H1 (cell line): ENCODE measurements around the gene VAV2. TPM values are rescaled to one million over a fixed set of nuclear protein-coding genes. Genes with fewer than 3 reads are reported as not detected.

Source experiments
- CTCF ChIA-PET: fragments of 300-600 bp; sonication (Branson Sonifier 250); formaldehyde crosslinking; loops from one replicate; lab custom pipeline; 2021; ENCODE audit not compliant: partially characterized antibody; lab: Charles Lee
- POLR2A ChIA-PET: fragments of 300-600 bp; sonication (Branson Sonifier 250); formaldehyde crosslinking; loops from one replicate; lab custom pipeline; 2021; ENCODE audit warnings: inconsistent platforms; ENCODE audit not compliant: partially characterized antibody; lab: Charles Lee
- DNase-seq, 2 experiments: peaks; one replicate each; pipeline versions ENCODE4 v3.0.0 to v3.0.0-alpha.2; 2010 to 2022; ENCODE audit warnings: low spot score in 2 of 2, low read depth in 1 of 2, mixed read lengths in 1 of 2
- FAIRE-seq: peaks from 2 replicates; lab custom pipeline; 2011; peaks lifted over from hg19 to GRCh38; lab: Jason Lieb, UNC
- H2AFZ ChIP-seq: 2 replicates; pipeline ENCODE4 v1.8.1; 2012; ENCODE audit warnings: low read length, inconsistent platforms
- H2AK5ac ChIP-seq: 2 replicates; pipeline ENCODE4 v1.6.1; 2013; ENCODE audit warnings: low read depth, low read length
- H2BK120ac ChIP-seq: replicated peaks from 2 replicates; pipeline ENCODE3; 2013; ENCODE audit warnings: low read depth, low read length, inconsistent platforms
- H2BK12ac ChIP-seq: 2 replicates; pipeline ENCODE4 v1.6.1; 2013; ENCODE audit warnings: low read depth, low read length
- H2BK15ac ChIP-seq: 2 replicates; pipeline ENCODE4 v1.6.1; 2013; ENCODE audit warnings: low read length
- H2BK20ac ChIP-seq: 2 replicates; pipeline ENCODE4 v1.6.1; 2013; ENCODE audit warnings: low read length
- H2BK5ac ChIP-seq: 2 replicates; pipeline ENCODE4 v1.6.1; 2013; ENCODE audit warnings: low read depth, low read length
- H3K14ac ChIP-seq: 2 replicates; pipeline ENCODE4 v1.6.1; 2013; ENCODE audit warnings: inconsistent platforms; ENCODE audit not compliant: insufficient read length
- H3K18ac ChIP-seq: 2 replicates; pipeline ENCODE4 v1.6.1; 2013; ENCODE audit warnings: low read length; ENCODE audit errors: extremely low read depth
- H3K23ac ChIP-seq: 2 replicates; pipeline ENCODE4 v1.6.1; 2013; ENCODE audit warnings: inconsistent platforms; ENCODE audit not compliant: insufficient read length
- H3K23me2 ChIP-seq: 2 replicates; pipeline ENCODE4 v1.6.1; 2013; ENCODE audit warnings: low read depth, low read length
- H3K27ac ChIP-seq: 2 replicates; pipeline ENCODE4 v1.6.1; 2011; ENCODE audit warnings: low read depth, low read length, inconsistent platforms
- H3K27me3 ChIP-seq, 4 experiments: replicated peaks in 1 of 4; 1 replicate in 1 of 4; 2 replicates in 3 of 4; pipeline versions ENCODE4 v1.6.1 to v1.8.1; 2011 to 2013; ENCODE audit warnings: low read length in 3 of 4, mild to moderate bottlenecking in 3 of 4, inconsistent platforms in 2 of 4, mixed read lengths in 2 of 4, moderate library complexity in 1 of 4; ENCODE audit not compliant: control insufficient read depth in 3 of 4, insufficient read depth in 3 of 4; ENCODE audit errors: extremely low read depth in 1 of 4
- H3K36me3 ChIP-seq, 4 experiments: 2 replicates each; pipeline versions ENCODE4 v1.6.1 to v1.8.1; 2011 to 2013; ENCODE audit warnings: mild to moderate bottlenecking in 4 of 4, low read length in 3 of 4, moderate library complexity in 2 of 4, control low read depth in 1 of 4, inconsistent platforms in 1 of 4; ENCODE audit not compliant: insufficient read depth in 4 of 4, control insufficient read depth in 2 of 4
- H3K4ac ChIP-seq: replicated peaks from 2 replicates; pipeline ENCODE3; 2013; ENCODE audit warnings: low read length, low read depth, mixed read lengths, inconsistent platforms; ENCODE audit not compliant: insufficient read length
- H3K4me1 ChIP-seq, 4 experiments: replicated peaks in 1 of 4; 1 replicate in 1 of 4; 2 replicates in 3 of 4; pipeline versions ENCODE4 v1.6.1 to v1.8.1; 2011 to 2013; ENCODE audit warnings: low read length in 3 of 4, inconsistent platforms in 2 of 4, mixed read lengths in 1 of 4; ENCODE audit not compliant: insufficient read depth in 4 of 4, control insufficient read depth in 3 of 4
- H3K4me2 ChIP-seq, 2 experiments: 2 replicates each; pipeline versions ENCODE4 v1.6.1 to v1.8.1; 2011 to 2013; ENCODE audit warnings: low read depth in 2 of 2, low read length in 2 of 2, control low read depth in 1 of 2, inconsistent platforms in 1 of 2, mild to moderate bottlenecking in 1 of 2; ENCODE audit not compliant: insufficient read depth in 1 of 2
- H3K4me3 ChIP-seq, 4 experiments: fragments of 200-600, 300-600 bp in 1 of 4; sonication (generic), shearing (Covaris generic), sonication (Bioruptor Twin) in 1 of 4; 2 replicates each; pipeline versions ENCODE4 v1.5.1 to v1.8.1; 2011 to 2016; ENCODE audit warnings: low read length in 4 of 4, low read depth in 3 of 4, control low read depth in 2 of 4, inconsistent platforms in 2 of 4, mild to moderate bottlenecking in 2 of 4, mixed read lengths in 1 of 4, moderate library complexity in 1 of 4; ENCODE audit not compliant: insufficient read depth in 2 of 4; ENCODE audit errors: extremely low read depth in 1 of 4
- H3K56ac ChIP-seq: replicated peaks from 2 replicates; pipeline ENCODE3; 2013; ENCODE audit warnings: low read depth, mild to moderate bottlenecking, mixed read lengths, low read length, inconsistent platforms; ENCODE audit not compliant: insufficient read length
- H3K79me1 ChIP-seq: 2 replicates; pipeline ENCODE4 v1.6.1; 2013; ENCODE audit warnings: low read depth, low read length, control low read depth
- H3K79me2 ChIP-seq, 2 experiments: 2 replicates each; pipeline versions ENCODE4 v1.6.1 to v1.8.1; 2012 to 2013; ENCODE audit warnings: low read length in 2 of 2, mild to moderate bottlenecking in 2 of 2, inconsistent platforms in 1 of 2; ENCODE audit not compliant: insufficient read depth in 2 of 2, control insufficient read depth in 1 of 2
- H3K9ac ChIP-seq, 4 experiments: replicated peaks in 1 of 4; 1 replicate in 1 of 4; 2 replicates in 3 of 4; pipeline versions ENCODE4 v1.6.1 to v1.8.1; 2011 to 2013; ENCODE audit warnings: low read depth in 3 of 4, low read length in 3 of 4, control low read depth in 2 of 4, mild to moderate bottlenecking in 2 of 4, moderate library complexity in 2 of 4, inconsistent platforms in 1 of 4; ENCODE audit errors: extremely low read depth in 1 of 4
- H3K9me3 ChIP-seq, 2 experiments: 2 replicates each; pipeline versions ENCODE4 v1.6.1 to v1.8.1; 2012 to 2013; ENCODE audit warnings: mild to moderate bottlenecking in 2 of 2, moderate library complexity in 2 of 2, control low read depth in 1 of 2, inconsistent platforms in 1 of 2, low read depth in 1 of 2, low read length in 1 of 2, mixed read lengths in 1 of 2; ENCODE audit not compliant: insufficient read depth in 2 of 2
- H4K20me1 ChIP-seq, 2 experiments: replicated peaks in 1 of 2; 2 replicates each; pipeline versions ENCODE3 to v1.8.1; 2011 to 2013; ENCODE audit warnings: inconsistent platforms in 2 of 2, low read length in 2 of 2, mild to moderate bottlenecking in 1 of 2; ENCODE audit not compliant: insufficient read depth in 2 of 2, control insufficient read depth in 1 of 2
- H4K5ac ChIP-seq: 2 replicates; pipeline ENCODE4 v1.6.1; 2013; ENCODE audit warnings: low read length, low read depth, mixed read lengths, inconsistent platforms; ENCODE audit not compliant: insufficient read length
- H4K8ac ChIP-seq: 2 replicates; pipeline ENCODE4 v1.8.0; 2013; ENCODE audit warnings: mild to moderate bottlenecking, moderate library complexity, low read length, inconsistent platforms; ENCODE audit not compliant: insufficient read depth; ENCODE audit errors: extremely low read depth
- H4K91ac ChIP-seq: replicated peaks from 2 replicates; pipeline ENCODE3; 2013; ENCODE audit warnings: low read length, mixed read lengths, inconsistent platforms; ENCODE audit not compliant: insufficient read length
- BACH1 ChIP-seq: IDR thresholded peaks from 2 replicates; pipeline ENCODE4 v1.6.1; 2012; ENCODE audit warnings: low read length, improper control_type of control experiment
- CHD1 ChIP-seq: IDR thresholded peaks from 2 replicates; pipeline ENCODE4 v1.6.1; 2012; ENCODE audit warnings: low read depth, low read length, improper control_type of control experiment
- CREB1 ChIP-seq: IDR thresholded peaks from 2 replicates; pipeline ENCODE4 v1.6.1; 2012; ENCODE audit warnings: inconsistent platforms
- HDAC2 ChIP-seq, 2 experiments: fragments of 300-600 bp in 1 of 2; sonication (generic) in 1 of 2; IDR thresholded peaks; 2 replicates each; pipeline ENCODE4 v1.6.1; 2011 to 2012; ENCODE audit warnings: low read depth in 2 of 2, low read length in 2 of 2, mild to moderate bottlenecking in 2 of 2, moderate library complexity in 2 of 2, borderline replicate concordance in 1 of 2, inconsistent platforms in 1 of 2
- POU5F1 ChIP-seq: IDR thresholded peaks from 2 replicates; pipeline ENCODE4 v1.6.1; 2011; ENCODE audit warnings: low read depth, mild to moderate bottlenecking, low read length, moderate library complexity
- SAP30 ChIP-seq: fragments of 300-600 bp; sonication (generic); IDR thresholded peaks from 2 replicates; pipeline ENCODE4 v1.7.1; 2012; ENCODE audit warnings: low read length, moderate library complexity, mild to moderate bottlenecking, inconsistent platforms; ENCODE audit not compliant: insufficient read depth, insufficient replicate concordance
- SP4 ChIP-seq: IDR thresholded peaks from 2 replicates; pipeline ENCODE4 v1.6.1; 2012; ENCODE audit warnings: low read length, inconsistent platforms
- SRF ChIP-seq: IDR thresholded peaks from 2 replicates; pipeline ENCODE4 v1.6.1; 2011; ENCODE audit warnings: mild to moderate bottlenecking, low read depth, low read length, moderate library complexity
- WGBS, 2 experiments: shearing (Covaris generic) in 1 of 2; methylation state at CpG; one replicate each; pipeline versions ENCODE4 v1.1.6 to v1.1.7; 2013 to 2015; ENCODE audit warnings: low lambda C conversion rate in 2 of 2, mixed read lengths in 2 of 2, inconsistent platforms in 1 of 2, low coverage in 1 of 2, missing lambda C conversion rate in 1 of 2; ENCODE audit not compliant: insufficient replicate concordance in 2 of 2, insufficient coverage in 1 of 2, insufficient read length in 1 of 2; ENCODE audit errors: extremely low coverage in 1 of 2, missing lambda C conversion rate in 1 of 2; 5-methylcytosine and 5-hydroxymethylcytosine counted together
- polyA plus RNA-seq, 7 experiments: library from polyadenylated mRNA; depleted of rRNA in 3 of 7; stranded (reverse) in 5 of 7; unstranded in 2 of 7; fragments of >200 nt in 5 of 7; fragments of 200-250 nt in 2 of 7; gene quantifications; 1 replicate in 5 of 7; 2 replicates in 1 of 7; 4 replicates in 1 of 7; pipeline versions ENCODE4 v1.2.1 to v1.2.3, GENCODE V29; 2011 to 2013; ENCODE audit warnings: missing spikeins in 2 of 7, mixed read lengths in 2 of 7
- total RNA-seq: library from RNA; stranded (reverse); fragmentation: NEBNext Ultra II Directional; extraction: Animal tissue kit (Norgen Biotek cat#: 25700); gene quantifications from 2 replicates; pipeline ENCODE4 v1.2.1, GENCODE V29; 2021
- TF ChIP-seq, protein P1 (sequence below), 3 experiments: IDR thresholded peaks; 1 replicate in 2 of 3; 2 replicates in 1 of 3; pipeline versions ENCODE4 v1.5.1 to v1.6.1; 2011; ENCODE audit warnings: low read length in 3 of 3, mild to moderate bottlenecking in 3 of 3, inconsistent platforms in 2 of 3, low read depth in 1 of 3, moderate library complexity in 1 of 3; ENCODE audit not compliant: insufficient read depth in 1 of 3; ENCODE audit errors: control extremely low read depth in 1 of 3

VAV2 gene
- total and polyA plus RNA-seq, 2 of the 8 experiments (the other 6 are each of a cell fraction or from before 2014, with no cell fraction given) = 13.6 to 37.6 TPM

DNA sequence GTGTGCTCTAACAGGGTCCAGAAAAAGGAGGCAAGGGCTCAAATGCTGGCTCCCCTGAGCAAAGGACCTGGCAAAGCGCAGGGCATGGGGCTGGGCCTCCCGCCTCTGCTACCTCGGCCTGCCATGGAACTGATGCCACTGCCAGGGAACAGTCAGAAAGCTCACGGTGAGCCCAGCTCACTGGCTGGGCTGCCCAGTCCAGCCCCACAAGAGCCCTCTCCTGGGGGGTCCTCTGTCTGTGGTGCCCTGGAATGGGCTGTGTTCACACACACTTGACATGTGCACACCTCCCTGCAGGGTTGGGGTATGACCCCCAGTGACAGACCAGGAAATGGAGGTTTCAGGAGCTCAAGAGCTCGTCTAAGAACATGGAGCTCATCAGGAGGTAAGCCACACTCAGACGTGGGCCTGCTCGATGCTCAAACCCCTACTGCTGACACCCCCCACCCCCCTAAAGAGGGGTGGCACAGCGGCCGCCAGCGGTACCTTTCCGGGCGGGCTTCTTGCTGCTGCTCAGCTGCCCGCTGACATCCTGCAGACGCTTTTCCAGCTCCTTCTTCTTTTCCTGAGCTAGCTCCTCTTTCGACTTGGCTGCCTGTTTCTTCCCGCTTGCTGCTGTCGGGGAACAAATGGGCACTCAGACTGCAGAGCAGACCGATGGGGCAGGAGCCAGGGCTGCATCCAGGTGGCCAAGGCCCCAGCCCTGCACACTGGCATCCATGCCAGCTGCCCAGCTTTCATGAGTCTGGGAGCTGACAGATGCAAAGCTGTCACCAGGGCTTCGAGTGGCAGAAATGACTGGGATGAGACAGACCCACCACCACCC, 42.3 kb upstream of the VAV2 start:
- no peaks in the 10 kb centered on the region for H3K27me3 ChIP-seq
- H3K14ac ChIP-seq = no peak overlapping the region
- no peak overlapping the region for H2AK5ac ChIP-seq
- FAIRE-seq = no peak
- POLR2A ChIA-PET = interaction anchor here (0.9 to 1.8 kb wide), 3 partner anchors 12 to 23 kb away, joined by 3 to 5 read pairs (median 3); no protein-coding TSS in a partner anchor
- H3K79me2 ChIP-seq = no peaks in the 10 kb centered on the region
- H4K20me1 ChIP-seq = peaks cover 3 to 6% of the 10 kb centered on the region in 2 experiments
- H3K27ac ChIP-seq = no peak overlapping the region
- H3K4me2 ChIP-seq = no peak overlapping the region
- no peak overlapping the region for H3K9ac ChIP-seq
- H4K91ac ChIP-seq = no peak overlapping the region
- no peak overlapping the region for H2AFZ ChIP-seq
- H2BK20ac ChIP-seq = no peak overlapping the region
- no peak overlapping the region for H3K4me3 ChIP-seq
- no peaks in the 10 kb centered on the region for H3K23me2 ChIP-seq
- H3K36me3 ChIP-seq = peaks cover 31 to 71% (median 51%) of the 10 kb centered on the region in 4 experiments
- H4K5ac ChIP-seq = no peak overlapping the region
- WGBS, 2 experiments = 96% methylated on average over 17 of the region's 19 CpGs; no CpG with 5 or more reads in 1 of the 2 experiments
- no peak overlapping the region for H2BK12ac ChIP-seq
- H2BK15ac ChIP-seq = no peak overlapping the region
- H2BK5ac ChIP-seq = no peak overlapping the region
- H3K18ac ChIP-seq = no peak overlapping the region
- no peak overlapping the region for H2BK120ac ChIP-seq
- H3K79me1 ChIP-seq = no peaks in the 10 kb centered on the region
- CTCF ChIA-PET = interaction anchor here (0.8 to 1.2 kb wide), 4 partner anchors 9 to 17 kb away, joined by 3 read pairs; no protein-coding TSS in a partner anchor
- H3K4ac ChIP-seq = no peak overlapping the region
- H3K9me3 ChIP-seq = no peaks in the 10 kb centered on the region
- no peak overlapping the region for H3K56ac ChIP-seq
- H3K4me1 ChIP-seq = no peaks in the 10 kb centered on the region
- no peak overlapping the region for H3K23ac ChIP-seq
- TF ChIP-seq POU5F1 = no peak
- no peak for TF ChIP-seq HDAC2 (IDR thresholded peaks at IDR 0.05; ENCODE audit: borderline replicate concordance in 1 of 2, low read depth in 2 of 2, low read length in 2 of 2)
- no peak for TF ChIP-seq CHD1
- TF ChIP-seq BACH1 = no peak
- no peak for TF ChIP-seq SRF
- TF ChIP-seq SP4 = no peak
- TF ChIP-seq CREB1 = no peak
- TF ChIP-seq, protein P1, sequence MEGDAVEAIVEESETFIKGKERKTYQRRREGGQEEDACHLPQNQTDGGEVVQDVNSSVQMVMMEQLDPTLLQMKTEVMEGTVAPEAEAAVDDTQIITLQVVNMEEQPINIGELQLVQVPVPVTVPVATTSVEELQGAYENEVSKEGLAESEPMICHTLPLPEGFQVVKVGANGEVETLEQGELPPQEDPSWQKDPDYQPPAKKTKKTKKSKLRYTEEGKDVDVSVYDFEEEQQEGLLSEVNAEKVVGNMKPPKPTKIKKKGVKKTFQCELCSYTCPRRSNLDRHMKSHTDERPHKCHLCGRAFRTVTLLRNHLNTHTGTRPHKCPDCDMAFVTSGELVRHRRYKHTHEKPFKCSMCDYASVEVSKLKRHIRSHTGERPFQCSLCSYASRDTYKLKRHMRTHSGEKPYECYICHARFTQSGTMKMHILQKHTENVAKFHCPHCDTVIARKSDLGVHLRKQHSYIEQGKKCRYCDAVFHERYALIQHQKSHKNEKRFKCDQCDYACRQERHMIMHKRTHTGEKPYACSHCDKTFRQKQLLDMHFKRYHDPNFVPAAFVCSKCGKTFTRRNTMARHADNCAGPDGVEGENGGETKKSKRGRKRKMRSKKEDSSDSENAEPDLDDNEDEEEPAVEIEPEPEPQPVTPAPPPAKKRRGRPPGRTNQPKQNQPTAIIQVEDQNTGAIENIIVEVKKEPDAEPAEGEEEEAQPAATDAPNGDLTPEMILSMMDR (IDR thresholded peaks at IDR 0.05; ENCODE audit: control extremely low read depth in 1 of 3, insufficient read depth in 1 of 3, low read depth in 1 of 3, low read length in 3 of 3) = no peak
- no peak for TF ChIP-seq SAP30
- TF ChIP-seq, all 59 proteins: peak for 0
- DNase-seq = no peak
- no peak overlapping the region for H4K8ac ChIP-seq
